Body of pancreas (tissue), 4 donors: ENCODE results near the gene SLC38A1. TPM values are rescaled to one million over a fixed set of nuclear protein-coding genes. Genes with fewer than 3 reads are reported as not detected.

Experiments
- ATAC-seq: fragments of 150-250 bp; one replicate; pipeline ENCODE4 v1.9.1; 2016
- DNase-seq, 4 donors: peaks; one replicate each; pipeline ENCODE4 v3.0.0-alpha.2; 2019
- H3K27ac ChIP-seq, 4 donors: fragments of 200-600 bp; sonication (generic); 1 replicate in 3 of 4; 2 replicates in 1 of 4; pipeline versions ENCODE4 v1.5.1 to v1.6.1; 2016 to 2019; ENCODE audit warnings: mild to moderate bottlenecking in 1 of 4, mixed read lengths in 1 of 4, moderate library complexity in 1 of 4
- H3K27me3 ChIP-seq, 2 donors: fragments of 200-600 bp; sonication (generic); one replicate each; pipeline ENCODE4 v1.6.0; 2016; ENCODE audit warnings: mild to moderate bottlenecking in 1 of 2
- H3K36me3 ChIP-seq, 2 donors: fragments of 200-600 bp; sonication (generic); replicated peaks in 1 of 2; 2 replicates each; pipeline ENCODE4 v1.5.1; 2016; ENCODE audit warnings: low read depth in 2 of 2; ENCODE audit not compliant: insufficient read depth in 1 of 2
- H3K4me1 ChIP-seq: fragments of 200-600 bp; sonication (generic); one replicate; pipeline ENCODE4 v1.6.0; 2016
- H3K4me3 ChIP-seq, 2 donors: fragments of 200-600 bp; sonication (generic); 1 replicate in 1 of 2; 2 replicates in 1 of 2; pipeline ENCODE4 v1.5.1; 2016 to 2019
- H3K9me3 ChIP-seq, 3 donors: fragments of 200-600 bp; sonication (generic); 1 replicate in 2 of 3; 2 replicates in 1 of 3; pipeline ENCODE4 v1.5.1; 2016
- POLR2A ChIP-seq, 3 donors: fragments of 450-650 bp; IDR thresholded peaks; one replicate each; pipeline ENCODE4 v1.6.1; 2016; ENCODE audit warnings: antibody characterized with exemption in 3 of 3, mild to moderate bottlenecking in 2 of 3
- WGBS, 2 donors: methylation state at CpG; one replicate each; pipeline ENCODE4 v1.1.5; 2017; 5-methylcytosine and 5-hydroxymethylcytosine counted together
- intact Hi-C: fragments of 100-400 bp; cut with DNase I; formaldehyde crosslinking; loops from one replicate; pipeline ENCODE4 v1.15.1; 2023
- total RNA-seq, 2 donors: library from RNA; depleted of rRNA; stranded (reverse); fragments of >200 nt; gene quantifications; one replicate each; pipeline ENCODE4 v1.1.0, GENCODE V29; 2016
- TF ChIP-seq, protein P1 (sequence below), 7 experiments: fragments of 450-650 bp in 4 of 7; fragments of 200-600 bp in 3 of 7; sonication (generic) in 3 of 7; IDR thresholded peaks; one replicate each; pipeline ENCODE4 v1.5.1; 2016 to 2019; ENCODE audit warnings: antibody characterized with exemption in 7 of 7

Gene SLC38A1
- total RNA-seq, 2 donors from 2014 or later, result 18.5 to 38.4 TPM

- Histone ChIP-seq H3K9me3 (peaks cover 0 to 22% (median 0%) of the 10 kb centered on the region in 3 donors), H3K4me1 (no peaks in the 10 kb centered on the region), H3K4me3 (no peak overlapping the region), H3K27ac (no peak overlapping the region), H3K27me3 (no peaks in the 10 kb centered on the region), H3K36me3 (no peaks in the 10 kb centered on the region)
- no peak for TF ChIP-seq POLR2A (IDR thresholded peaks at IDR 0.05)
- TF ChIP-seq, protein P1, sequence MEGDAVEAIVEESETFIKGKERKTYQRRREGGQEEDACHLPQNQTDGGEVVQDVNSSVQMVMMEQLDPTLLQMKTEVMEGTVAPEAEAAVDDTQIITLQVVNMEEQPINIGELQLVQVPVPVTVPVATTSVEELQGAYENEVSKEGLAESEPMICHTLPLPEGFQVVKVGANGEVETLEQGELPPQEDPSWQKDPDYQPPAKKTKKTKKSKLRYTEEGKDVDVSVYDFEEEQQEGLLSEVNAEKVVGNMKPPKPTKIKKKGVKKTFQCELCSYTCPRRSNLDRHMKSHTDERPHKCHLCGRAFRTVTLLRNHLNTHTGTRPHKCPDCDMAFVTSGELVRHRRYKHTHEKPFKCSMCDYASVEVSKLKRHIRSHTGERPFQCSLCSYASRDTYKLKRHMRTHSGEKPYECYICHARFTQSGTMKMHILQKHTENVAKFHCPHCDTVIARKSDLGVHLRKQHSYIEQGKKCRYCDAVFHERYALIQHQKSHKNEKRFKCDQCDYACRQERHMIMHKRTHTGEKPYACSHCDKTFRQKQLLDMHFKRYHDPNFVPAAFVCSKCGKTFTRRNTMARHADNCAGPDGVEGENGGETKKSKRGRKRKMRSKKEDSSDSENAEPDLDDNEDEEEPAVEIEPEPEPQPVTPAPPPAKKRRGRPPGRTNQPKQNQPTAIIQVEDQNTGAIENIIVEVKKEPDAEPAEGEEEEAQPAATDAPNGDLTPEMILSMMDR (IDR thresholded peaks at IDR 0.05), result no peak
- intact Hi-C loops, result loop anchor here (10.0 kb wide), 1 partner anchor 68 kb away; no protein-coding TSS in a partner anchor
- DNase-seq, result no peak
- no peak for ATAC-seq
Measured at GRCh38 chr12:46282829-46283228, 14.0 kb upstream of the SLC38A1 start.

GRCh38 chr12:46276756-46277155 is 7.9 kb upstream of the SLC38A1 start:
- Histone ChIP-seq H3K4me3 (no peak overlapping the region), H3K27ac (no peak overlapping the region), H3K4me1 (no peaks in the 10 kb centered on the region), H3K9me3 (no peaks in the 10 kb centered on the region), H3K27me3 (no peaks in the 10 kb centered on the region), H3K36me3 (no peaks in the 10 kb centered on the region)
- ATAC-seq, result no peak
- intact Hi-C loops, result no loop called here
- WGBS, 2 donors, result 72 to 85% methylated on average over 3 of the region's 3 CpGs
- DNase-seq, result no peak
- TF ChIP-seq, protein P1 (IDR thresholded peaks at IDR 0.05), result no peak
- TF ChIP-seq POLR2A (IDR thresholded peaks at IDR 0.05), result no peak

GRCh38 chr12:46271863-46272262 is 3.0 kb upstream of the SLC38A1 start:
- 71 to 85% methylated on average over 2 of the region's 2 CpGs for WGBS, 2 donors
- no peaks in the 10 kb centered on the region for H3K27me3 ChIP-seq
- no peak for ATAC-seq
- no peaks in the 10 kb centered on the region for H3K36me3 ChIP-seq
- no peak overlapping the region for H3K4me3 ChIP-seq
- no peak for TF ChIP-seq POLR2A (IDR thresholded peaks at IDR 0.05)
- TF ChIP-seq, protein P1 (IDR thresholded peaks at IDR 0.05), result no peak
- no peak overlapping the region for H3K27ac ChIP-seq
- intact Hi-C loops, result no loop called here
- H3K9me3 ChIP-seq, result no peaks in the 10 kb centered on the region
- no peak for DNase-seq
- H3K4me1 ChIP-seq, result peaks cover 12% of the 10 kb centered on the region

DNA sequence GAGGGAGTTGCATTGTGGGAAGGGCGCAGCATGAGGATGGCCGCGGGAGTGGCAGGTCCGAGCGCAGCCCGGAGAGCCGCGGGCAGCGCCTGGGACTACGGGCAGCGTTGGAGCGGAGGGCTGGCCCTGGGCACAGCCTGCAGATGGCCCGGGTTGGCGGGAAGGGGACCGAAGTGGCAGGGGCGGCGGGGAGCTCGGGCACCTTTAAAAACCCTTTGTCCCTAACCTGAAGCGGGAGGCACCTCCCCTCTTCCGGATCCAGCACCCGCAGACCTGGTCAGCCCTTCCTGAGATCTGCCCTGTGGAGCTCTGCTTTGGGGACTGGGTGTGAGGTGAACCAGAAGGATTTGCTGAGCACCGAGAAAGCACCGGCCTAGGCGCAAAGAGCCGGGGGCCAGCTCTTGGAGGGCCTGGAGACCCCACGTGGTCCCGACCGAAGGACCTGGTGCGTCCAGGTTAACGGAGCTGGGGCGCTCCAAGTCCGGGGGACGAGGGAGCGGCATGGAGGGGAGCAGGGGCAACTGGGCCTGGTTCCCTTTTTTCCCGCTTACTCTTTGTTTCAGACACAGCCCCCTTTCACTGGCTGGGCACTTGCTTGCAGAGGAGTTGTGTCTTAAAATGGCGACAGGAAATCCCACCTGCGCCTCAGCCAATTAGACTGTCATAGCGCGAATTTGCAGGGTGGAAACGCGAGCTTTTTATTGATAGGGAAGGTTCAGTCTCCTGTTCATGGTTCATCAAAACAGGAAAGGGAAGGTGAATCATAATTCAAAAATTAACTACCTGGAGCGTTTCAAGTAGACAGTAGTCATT is 792 bp upstream of the SLC38A1 start:
- no peaks in the 10 kb centered on the region for H3K9me3 ChIP-seq
- ATAC-seq (peak; percentile 50), DNase-seq (peak in 1 of 4 donors; percentile 7)
- no peak for TF ChIP-seq POLR2A (IDR thresholded peaks at IDR 0.05)
- TF ChIP-seq, protein P1 (IDR thresholded peaks at IDR 0.05), result no peak
- 19 to 67% methylated on average over 18 to 42 of the region's 42 CpGs for WGBS, 2 donors
- intact Hi-C loops, result no loop called here
- no peaks in the 10 kb centered on the region for H3K27me3 ChIP-seq
- no peaks in the 10 kb centered on the region for H3K36me3 ChIP-seq
- H3K27ac ChIP-seq, result peak overlapping the region; percentile 86 to 93 (median 90)
- H3K4me1 ChIP-seq, result peaks cover 27% of the 10 kb centered on the region
- H3K4me3 ChIP-seq, result peak overlapping the region; percentile 44 to 48
